Measurements from ENCODE around the gene HDAC1.

- TF ChIP-seq CTCF (IDR thresholded peaks at IDR 0.05), result no peak
- no peak for TF ChIP-seq POLR2A (IDR thresholded peaks at IDR 0.05)
These were observed 82.2 kb downstream of the HDAC1 start for GRCh38 chr1:32373996-32374592.
